GM23338 (cell line): ENCODE results near the gene TTC39A. TPM values are rescaled to one million over a fixed set of nuclear protein-coding genes. Genes with fewer than 3 reads are reported as not detected.

Experiments
- ATAC-seq: fragments of 200-7000 bp; cut with Tn5 transposase; 3 replicates; pipeline ENCODE4 v1.9.1; 2020
- DNase-seq: peaks from one replicate; pipeline ENCODE4 v3.0.0-alpha.2; 2015; ENCODE audit warnings: low spot score
- H2AFZ ChIP-seq: fragments of 200-600 bp; sonication (generic); 2 replicates; pipeline ENCODE4 v1.8.0; 2016; ENCODE audit warnings: antibody characterized with exemption, mild to moderate bottlenecking, moderate library complexity
- H3F3A ChIP-seq: fragments of 200-600 bp; sonication (generic); replicated peaks from 2 replicates; pipeline ENCODE4 v1.8.0; 2017; ENCODE audit warnings: antibody characterized with exemption, mixed run types, low read depth
- H3K27ac ChIP-seq: fragments of 200-600 bp; sonication (generic); 2 replicates; pipeline ENCODE4 v1.6.1; 2016; ENCODE audit warnings: low read depth
- H3K27me3 ChIP-seq: fragments of 200-600 bp; sonication (generic); 2 replicates; pipeline ENCODE4 v1.8.0; 2016; ENCODE audit warnings: mild to moderate bottlenecking, mixed run types, moderate library complexity; ENCODE audit not compliant: insufficient read depth
- H3K36me3 ChIP-seq: fragments of 200-600 bp; sonication (generic); 2 replicates; pipeline ENCODE4 v1.8.0; 2016; ENCODE audit warnings: mild to moderate bottlenecking; ENCODE audit not compliant: insufficient read depth
- H3K4me1 ChIP-seq: fragments of 200-600 bp; sonication (generic); 2 replicates; pipeline ENCODE4 v1.8.0; 2016; ENCODE audit warnings: mild to moderate bottlenecking, moderate library complexity; ENCODE audit not compliant: insufficient read depth
- H3K4me2 ChIP-seq: fragments of 200-600 bp; sonication (generic); 2 replicates; pipeline ENCODE4 v1.7.1; 2017; ENCODE audit warnings: mixed run types
- H3K4me3 ChIP-seq: fragments of 200-600 bp; sonication (generic); 2 replicates; pipeline ENCODE4 v1.6.1; 2016; ENCODE audit warnings: mixed run types
- H3K79me2 ChIP-seq: fragments of 200-600 bp; sonication (generic); replicated peaks from 2 replicates; pipeline ENCODE4 v1.8.0; 2017; ENCODE audit warnings: mild to moderate bottlenecking; ENCODE audit not compliant: insufficient read depth
- H3K9me2 ChIP-seq: fragments of 200-600 bp; sonication (generic); 2 replicates; pipeline ENCODE4 v1.8.0; 2017; ENCODE audit not compliant: insufficient read depth
- H4K20me1 ChIP-seq: fragments of 200-600 bp; sonication (generic); replicated peaks from 2 replicates; pipeline ENCODE4 v1.8.0; 2017; ENCODE audit warnings: mild to moderate bottlenecking; ENCODE audit not compliant: insufficient read depth
- H3K27ac Mint-ChIP-seq: 2 replicates; pipeline ENCODE4 v1.8.0; 2020; ENCODE audit warnings: inconsistent platforms, mild to moderate bottlenecking, moderate library complexity, mixed read lengths
- H3K27me3 Mint-ChIP-seq: 3 replicates; pipeline ENCODE4 v1.8.0; 2022; ENCODE audit warnings: low read depth, mild to moderate bottlenecking, moderate library complexity, mixed read lengths, inconsistent platforms; ENCODE audit not compliant: insufficient read depth, poor library complexity
- H3K36me3 Mint-ChIP-seq: 3 replicates; pipeline ENCODE4 v1.8.0; 2021; ENCODE audit warnings: low read depth, mild to moderate bottlenecking, inconsistent platforms, moderate library complexity, mixed read lengths
- H3K4me1 Mint-ChIP-seq: 3 replicates; pipeline ENCODE4 v1.8.0; 2020; ENCODE audit warnings: mild to moderate bottlenecking, inconsistent platforms, mixed read lengths
- H3K4me3 Mint-ChIP-seq: 3 replicates; pipeline ENCODE4 v1.8.0; 2021; ENCODE audit warnings: moderate library complexity, mild to moderate bottlenecking, inconsistent platforms, mixed read lengths
- H3K9me3 Mint-ChIP-seq: 3 replicates; pipeline ENCODE4 v1.8.0; 2020; ENCODE audit warnings: moderate library complexity, mild to moderate bottlenecking, inconsistent platforms, mixed read lengths
- CREB1 ChIP-seq: fragments of 250-450 bp; sonication (Bioruptor Pico); IDR thresholded peaks from 2 replicates; pipeline ENCODE4 v1.5.0; 2020; ENCODE audit warnings: low read depth, mild to moderate bottlenecking, moderate library complexity
- ETS1 ChIP-seq: IDR thresholded peaks from 2 replicates; pipeline ENCODE4 v1.6.1; 2016; ENCODE audit warnings: antibody characterized with exemption
- JUNB ChIP-seq: IDR thresholded peaks from one replicate; pipeline ENCODE4 v1.6.1; 2016; ENCODE audit warnings: antibody characterized with exemption; ENCODE audit not compliant: unreplicated experiment
- POLR2AphosphoS5 ChIP-seq: IDR thresholded peaks from 2 replicates; pipeline ENCODE4 v1.6.1; 2016; ENCODE audit warnings: antibody characterized with exemption, low read depth
- REST ChIP-seq: IDR thresholded peaks from one replicate; pipeline ENCODE4 v1.6.1; 2018; ENCODE audit warnings: antibody characterized with exemption; ENCODE audit not compliant: unreplicated experiment
- STAT1 ChIP-seq: IDR thresholded peaks from one replicate; pipeline ENCODE4 v1.6.1; 2016; ENCODE audit warnings: antibody characterized with exemption; ENCODE audit not compliant: unreplicated experiment
- ZNF114 ChIP-seq: fragments of 250-450 bp; sonication (Bioruptor Pico); IDR thresholded peaks from 2 replicates; pipeline ENCODE4 v1.5.0; 2020; ENCODE audit warnings: mild to moderate bottlenecking, moderate library complexity
- ZNF462 ChIP-seq: fragments of 250-450 bp; sonication (Bioruptor Pico); IDR thresholded peaks from 2 replicates; pipeline ENCODE4 v1.5.0; 2020; ENCODE audit warnings: mild to moderate bottlenecking, moderate library complexity
- polyA plus RNA-seq: library from polyadenylated mRNA; unstranded; fragments of >200 nt; fragmentation: Nextera tagmentation; extraction: Ambion mirVana; gene quantifications from 2 replicates; pipeline ENCODE4 v1.2.1, GENCODE V29; 2016
- total RNA-seq: library from RNA; depleted of rRNA; stranded (reverse); fragments of >200 nt; shearing (Covaris generic); gene quantifications from 2 replicates; pipeline ENCODE4 v1.2.3, GENCODE V29; 2014

Gene TTC39A
- total and polyA plus RNA-seq, 2 experiments from 2014 or later, result 2.3 to 7.1 TPM

GRCh38 chr1:51301844-51302162 is 28.6 kb downstream of the TTC39A start:
- no peak overlapping the region for H3K27ac ChIP-seq
- no peak overlapping the region for H2AFZ ChIP-seq
- no peak for TF ChIP-seq JUNB
- TF ChIP-seq CREB1, result no peak
- no peak for TF ChIP-seq ETS1
- no peak for TF ChIP-seq STAT1
- Mint-ChIP-seq H3K9me3 (peaks cover 10% of the 10 kb centered on the region; the same call in 2 of the 3 replicates), H3K36me3 (no peaks in the 10 kb centered on the region; the same call in 2 of the 3 replicates), H3K4me3 (no peak overlapping the region), H3K27me3 (peaks cover 16% of the 10 kb centered on the region), H3K27ac (no peak overlapping the region), H3K4me1 (peaks cover 6% of the 10 kb centered on the region; the same call in 1 of the 3 replicates)
- no peaks in the 10 kb centered on the region for H4K20me1 ChIP-seq
- no peak overlapping the region for H3K4me3 ChIP-seq
- H3K9me2 ChIP-seq, result no peaks in the 10 kb centered on the region
- H3F3A ChIP-seq, result no peaks in the 10 kb centered on the region
- ATAC-seq (no peak), DNase-seq (no peak)
- no peaks in the 10 kb centered on the region for H3K4me1 ChIP-seq
- no peaks in the 10 kb centered on the region for H3K27me3 ChIP-seq
- H3K79me2 ChIP-seq, result no peaks in the 10 kb centered on the region
- H3K4me2 ChIP-seq, result no peak overlapping the region
- no peaks in the 10 kb centered on the region for H3K36me3 ChIP-seq

- Histone ChIP-seq H3F3A (no peaks in the 10 kb centered on the region), H3K4me1 (peaks cover 4% of the 10 kb centered on the region; the same call in 1 of the 2 replicates), H4K20me1 (no peaks in the 10 kb centered on the region), H3K9me2 (no peaks in the 10 kb centered on the region), H3K36me3 (no peaks in the 10 kb centered on the region), H3K27ac (no peak overlapping the region), H3K79me2 (no peaks in the 10 kb centered on the region), H3K27me3 (no peaks in the 10 kb centered on the region), H3K4me2 (no peak overlapping the region), H3K4me3 (no peak overlapping the region), H2AFZ (no peak overlapping the region)
- no peak overlapping the region for H3K4me3 Mint-ChIP-seq
- peaks cover 16% of the 10 kb centered on the region for H3K27me3 Mint-ChIP-seq
- no peak for TF ChIP-seq POLR2AphosphoS5
- TF ChIP-seq ZNF462, result no peak
- no peak for TF ChIP-seq JUNB
- TF ChIP-seq REST, result no peak
- no peak for TF ChIP-seq STAT1
- no peak for TF ChIP-seq ZNF114 (CRISPR knock-in tag)
- TF ChIP-seq ETS1, result no peak
- peaks cover 11% of the 10 kb centered on the region; the same call in 2 of the 3 replicates for H3K4me1 Mint-ChIP-seq
- DNase-seq (no peak), ATAC-seq (no peak)
- no peaks in the 10 kb centered on the region; the same call in 2 of the 3 replicates for H3K36me3 Mint-ChIP-seq
- H3K9me3 Mint-ChIP-seq, result peaks cover 10% of the 10 kb centered on the region; the same call in 2 of the 3 replicates
- no peak overlapping the region for H3K27ac Mint-ChIP-seq
These were observed 29.1 kb downstream of the TTC39A start for GRCh38 chr1:51301152-51301843.
